Hepatocyte (in vitro differentiated cells): Measurements from ENCODE around the gene SRCIN1. TPM values are rescaled to one million over a fixed set of nuclear protein-coding genes. Genes with fewer than 3 reads are reported as not detected.

ENCODE experiments used
- DNase-seq: peaks from one replicate; pipeline ENCODE4 v3.0.0-alpha.2; 2016; ENCODE audit warnings: low spot score
- H2AFZ ChIP-seq: fragments of 200-600 bp; sonication (generic); 2 replicates; pipeline ENCODE4 v1.6.0; 2016; ENCODE audit warnings: antibody characterized with exemption, mild to moderate bottlenecking
- H3K27ac ChIP-seq: fragments of 200-600 bp; sonication (generic); 2 replicates; pipeline ENCODE4 v1.5.1; 2016; ENCODE audit warnings: mild to moderate bottlenecking
- H3K27me3 ChIP-seq: fragments of 200-600 bp; sonication (generic); 2 replicates; pipeline ENCODE4 v1.6.1; 2016
- H3K36me3 ChIP-seq: fragments of 200-600 bp; sonication (generic); replicated peaks from 2 replicates; pipeline ENCODE4 v1.5.1; 2016; ENCODE audit warnings: low read depth; ENCODE audit not compliant: insufficient read depth
- H3K4me1 ChIP-seq: fragments of 200-600 bp; sonication (generic); 2 replicates; pipeline ENCODE4 v1.5.1; 2016; ENCODE audit warnings: mild to moderate bottlenecking, moderate library complexity; ENCODE audit not compliant: insufficient read depth
- H3K4me2 ChIP-seq: fragments of 200-600 bp; sonication (generic); 2 replicates; pipeline ENCODE4 v1.6.0; 2016
- H3K4me3 ChIP-seq: fragments of 200-600 bp; sonication (generic); 2 replicates; pipeline ENCODE4 v1.5.1; 2016; ENCODE audit warnings: mild to moderate bottlenecking
- H3K79me2 ChIP-seq: fragments of 200-600 bp; sonication (generic); 2 replicates; pipeline ENCODE4 v1.6.0; 2017; ENCODE audit warnings: mild to moderate bottlenecking
- H3K9me2 ChIP-seq: fragments of 200-600 bp; sonication (generic); replicated peaks from 2 replicates; pipeline ENCODE4 v1.6.0; 2017; ENCODE audit warnings: mild to moderate bottlenecking; ENCODE audit not compliant: insufficient read depth
- H3K9me3 ChIP-seq: fragments of 200-600 bp; sonication (generic); 2 replicates; pipeline ENCODE4 v1.5.1; 2016; ENCODE audit warnings: low read depth, mild to moderate bottlenecking
- H4K20me1 ChIP-seq: fragments of 200-600 bp; sonication (generic); 2 replicates; pipeline ENCODE4 v1.6.0; 2016; ENCODE audit warnings: mild to moderate bottlenecking; ENCODE audit not compliant: insufficient read depth, poor library complexity, severe bottlenecking
- EZH2 ChIP-seq: fragments of 200-600 bp; sonication (generic); IDR thresholded peaks from 2 replicates; pipeline ENCODE4 v1.6.1; 2016; ENCODE audit warnings: antibody characterized with exemption, mild to moderate bottlenecking, borderline replicate concordance
- EZH2phosphoT487 ChIP-seq: fragments of 200-600 bp; sonication (generic); IDR thresholded peaks from one replicate; pipeline ENCODE4 v1.6.1; 2018; ENCODE audit warnings: antibody characterized with exemption, mild to moderate bottlenecking, low read depth, moderate library complexity; ENCODE audit not compliant: unreplicated experiment, severe bottlenecking
- WGBS: methylation state at CpG from one replicate; pipeline ENCODE4 v1.1.6; 2016; ENCODE audit warnings: low lambda C conversion rate; ENCODE audit errors: missing lambda C conversion rate; 5-methylcytosine and 5-hydroxymethylcytosine counted together
- polyA plus RNA-seq: library from polyadenylated mRNA; unstranded; fragments of >200 nt; fragmentation: Nextera tagmentation; extraction: Ambion mirVana; gene quantifications from 2 replicates; pipeline ENCODE4 v1.2.1, GENCODE V29; 2016
- total RNA-seq: library from RNA; depleted of rRNA; stranded (reverse); fragments of >200 nt; gene quantifications from 2 replicates; pipeline ENCODE4 v1.2.3, GENCODE V29; 2014
- TF ChIP-seq, protein P1 (sequence below): fragments of 200-600 bp; sonication (generic); IDR thresholded peaks from 2 replicates; pipeline ENCODE4 v1.5.1; 2016; ENCODE audit warnings: antibody characterized with exemption, mild to moderate bottlenecking; ENCODE audit not compliant: poor library complexity

Gene SRCIN1
- total and polyA plus RNA-seq, 2 experiments from 2014 or later: 0.82 to 0.90 TPM

DNA sequence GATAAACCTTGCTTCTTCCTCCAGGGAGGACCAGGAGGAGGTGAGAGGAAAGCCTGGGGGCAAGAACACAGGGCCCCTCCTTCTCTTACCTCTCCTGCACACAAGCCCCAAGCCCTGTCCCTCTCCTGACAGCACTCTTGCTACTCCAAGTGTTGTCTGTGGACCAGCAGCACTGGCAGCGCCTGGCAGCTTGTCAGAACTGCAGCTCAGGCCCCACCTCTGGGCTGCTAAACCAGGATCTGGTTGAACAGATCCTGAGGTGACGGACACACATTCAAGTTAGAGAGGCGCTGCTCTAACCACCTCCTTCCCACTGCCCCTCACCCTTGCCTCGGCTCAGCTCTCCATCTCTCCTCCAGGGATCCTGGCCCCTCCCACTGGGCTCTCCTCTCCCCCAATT, 56.5 kb downstream of the SRCIN1 start:
- DNase-seq: no peak
- Histone ChIP-seq H3K4me1 (no peaks in the 10 kb centered on the region), H3K9me3 (no peaks in the 10 kb centered on the region), H2AFZ (no peak overlapping the region), H3K9me2 (no peaks in the 10 kb centered on the region), H3K36me3 (no peaks in the 10 kb centered on the region), H4K20me1 (no peaks in the 10 kb centered on the region), H3K27me3 (no peaks in the 10 kb centered on the region), H3K4me3 (no peak overlapping the region), H3K4me2 (no peak overlapping the region), H3K27ac (no peak overlapping the region), H3K79me2 (no peaks in the 10 kb centered on the region)
- WGBS: 82% methylated on average over 4 of the region's 4 CpGs
- TF ChIP-seq EZH2phosphoT487 (no peak), EZH2 (no peak)
- TF ChIP-seq, protein P1, sequence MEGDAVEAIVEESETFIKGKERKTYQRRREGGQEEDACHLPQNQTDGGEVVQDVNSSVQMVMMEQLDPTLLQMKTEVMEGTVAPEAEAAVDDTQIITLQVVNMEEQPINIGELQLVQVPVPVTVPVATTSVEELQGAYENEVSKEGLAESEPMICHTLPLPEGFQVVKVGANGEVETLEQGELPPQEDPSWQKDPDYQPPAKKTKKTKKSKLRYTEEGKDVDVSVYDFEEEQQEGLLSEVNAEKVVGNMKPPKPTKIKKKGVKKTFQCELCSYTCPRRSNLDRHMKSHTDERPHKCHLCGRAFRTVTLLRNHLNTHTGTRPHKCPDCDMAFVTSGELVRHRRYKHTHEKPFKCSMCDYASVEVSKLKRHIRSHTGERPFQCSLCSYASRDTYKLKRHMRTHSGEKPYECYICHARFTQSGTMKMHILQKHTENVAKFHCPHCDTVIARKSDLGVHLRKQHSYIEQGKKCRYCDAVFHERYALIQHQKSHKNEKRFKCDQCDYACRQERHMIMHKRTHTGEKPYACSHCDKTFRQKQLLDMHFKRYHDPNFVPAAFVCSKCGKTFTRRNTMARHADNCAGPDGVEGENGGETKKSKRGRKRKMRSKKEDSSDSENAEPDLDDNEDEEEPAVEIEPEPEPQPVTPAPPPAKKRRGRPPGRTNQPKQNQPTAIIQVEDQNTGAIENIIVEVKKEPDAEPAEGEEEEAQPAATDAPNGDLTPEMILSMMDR: no peak

GRCh38 chr17:38547444-38547843, 58.3 kb downstream of the SRCIN1 start:
- Histone ChIP-seq H3K4me2 (no peak overlapping the region), H3K4me3 (no peak overlapping the region), H3K79me2 (no peaks in the 10 kb centered on the region), H4K20me1 (no peaks in the 10 kb centered on the region), H3K9me3 (no peaks in the 10 kb centered on the region), H3K4me1 (no peaks in the 10 kb centered on the region), H3K9me2 (no peaks in the 10 kb centered on the region), H2AFZ (no peak overlapping the region), H3K27me3 (no peaks in the 10 kb centered on the region), H3K36me3 (no peaks in the 10 kb centered on the region), H3K27ac (no peak overlapping the region)
- 86% methylated on average over 9 of the region's 12 CpGs for WGBS
- no peak for DNase-seq
- TF ChIP-seq, protein P1: no peak
- TF ChIP-seq EZH2: no peak
- TF ChIP-seq EZH2phosphoT487: no peak

DNA sequence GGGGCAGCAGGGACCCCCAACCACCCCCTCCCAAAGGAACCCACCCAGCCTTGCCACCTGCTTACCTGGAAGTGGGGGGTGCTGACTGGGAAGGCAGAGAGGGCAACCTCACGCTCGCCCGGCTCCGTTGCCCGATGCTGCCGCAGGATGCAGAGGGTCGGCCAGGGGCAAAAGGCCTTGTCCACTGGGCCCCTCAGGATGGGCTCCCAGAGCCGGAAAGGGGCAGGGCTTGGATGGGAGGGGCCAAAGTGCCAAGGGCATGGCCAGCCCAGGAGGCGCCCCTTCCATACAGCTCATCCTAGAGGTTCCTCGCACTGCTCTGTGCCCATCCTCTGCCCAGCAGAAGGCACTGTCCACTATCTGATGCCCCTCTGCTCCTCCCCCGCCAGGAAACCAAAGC, 59.4 kb downstream of the SRCIN1 start:
- no peak overlapping the region for H3K4me2 ChIP-seq
- DNase-seq: no peak
- H3K9me2 ChIP-seq: no peaks in the 10 kb centered on the region
- H3K79me2 ChIP-seq: no peaks in the 10 kb centered on the region
- 94% methylated on average over 7 of the region's 11 CpGs for WGBS
- no peak overlapping the region for H2AFZ ChIP-seq
- H4K20me1 ChIP-seq: no peaks in the 10 kb centered on the region
- H3K4me3 ChIP-seq: no peak overlapping the region
- H3K27ac ChIP-seq: no peak overlapping the region
- H3K27me3 ChIP-seq: no peaks in the 10 kb centered on the region
- H3K4me1 ChIP-seq: no peaks in the 10 kb centered on the region
- no peak for TF ChIP-seq EZH2
- TF ChIP-seq, protein P1: no peak
- no peak for TF ChIP-seq EZH2phosphoT487
- no peaks in the 10 kb centered on the region for H3K36me3 ChIP-seq
- H3K9me3 ChIP-seq: no peaks in the 10 kb centered on the region
